Activated naive CD8-positive, alpha-beta T cell treated with anti-CD3 and anti-CD28 coated beads for 36 hours (primary cell): ENCODE data around the gene TTLL8. TPM values are rescaled to one million over a fixed set of nuclear protein-coding genes. Genes with fewer than 3 reads are reported as not detected.
A peak's percentile ranks its signal among the peaks of the same experiment; 100 is the strongest.

ENCODE experiments used
- DNase-seq: peaks from one replicate; pipeline ENCODE4 v3.0.0; 2021
- H3K27ac Mint-ChIP-seq: one replicate; pipeline ENCODE4 v1.8.0; 2022; ENCODE audit warnings: mild to moderate bottlenecking, moderate library complexity, mixed read lengths
- H3K27me3 Mint-ChIP-seq: one replicate; pipeline ENCODE4 v1.8.0; 2022; ENCODE audit warnings: mild to moderate bottlenecking, mixed read lengths
- H3K36me3 Mint-ChIP-seq: one replicate; pipeline ENCODE4 v1.8.0; 2021; ENCODE audit warnings: mild to moderate bottlenecking, mixed read lengths
- H3K4me1 Mint-ChIP-seq: one replicate; pipeline ENCODE4 v1.8.0; 2021; ENCODE audit warnings: mixed read lengths
- H3K4me3 Mint-ChIP-seq: one replicate; pipeline ENCODE4 v1.8.0; 2022; ENCODE audit warnings: mild to moderate bottlenecking, moderate library complexity, mixed read lengths
- H3K9me3 Mint-ChIP-seq: one replicate; pipeline ENCODE4 v1.8.0; 2022; ENCODE audit warnings: mixed read lengths
- total RNA-seq, 2 experiments: library from RNA; stranded (reverse); gene quantifications; one replicate each; pipeline ENCODE4 v1.2.3, GENCODE V29; 2021

The TTLL8 gene
- total RNA-seq, 2 experiments from 2014 or later: not detected

DNA sequence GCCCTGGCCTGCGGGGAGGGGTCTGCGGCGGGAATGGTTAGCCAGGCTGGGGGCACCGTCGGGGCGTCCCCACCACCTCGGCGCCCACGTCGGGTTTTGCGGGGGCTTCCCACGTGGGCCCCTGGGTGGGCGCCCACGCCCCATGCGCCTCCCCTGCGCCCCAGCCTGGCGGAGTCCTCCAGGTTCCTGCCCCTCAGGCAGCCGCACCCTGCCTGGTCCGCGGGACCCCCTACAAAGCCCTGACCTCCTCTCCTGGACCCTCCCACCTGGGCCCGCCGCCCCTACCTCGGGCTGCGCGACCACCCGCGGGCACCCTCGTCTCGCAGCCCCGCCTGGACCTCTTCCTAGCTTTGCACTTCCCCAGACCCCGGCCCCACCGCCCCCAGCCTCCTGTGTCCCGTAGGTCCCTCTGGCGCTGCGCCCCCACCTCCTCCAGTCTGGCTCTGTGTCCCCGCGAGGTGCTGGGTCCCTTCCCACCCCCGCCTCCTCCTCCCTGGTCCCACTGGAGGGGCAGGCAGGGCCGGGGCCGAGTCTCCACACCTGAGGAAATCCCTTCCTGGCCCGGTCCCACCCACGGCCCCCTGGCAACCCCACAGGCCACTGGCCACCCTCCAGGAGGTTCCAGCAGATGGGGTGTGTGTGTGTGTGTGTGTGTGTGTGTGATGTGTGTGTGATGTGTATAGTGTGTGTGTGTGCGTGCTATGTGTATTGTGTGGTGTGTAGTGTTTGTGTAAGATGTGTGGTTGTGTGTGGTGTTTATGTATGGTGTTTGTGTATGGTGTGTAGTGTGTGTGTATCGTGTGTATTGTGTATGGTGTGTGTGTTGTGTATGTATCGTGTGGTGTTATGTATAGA, 85.7 kb downstream of the TTLL8 start:
- Mint-ChIP-seq H3K4me1 (peaks cover 34% of the 10 kb centered on the region), H3K4me3 (no peak overlapping the region), H3K27me3 (peaks cover 5% of the 10 kb centered on the region), H3K9me3 (peaks cover 11% of the 10 kb centered on the region), H3K27ac (no peak overlapping the region), H3K36me3 (peaks cover 16% of the 10 kb centered on the region)
- DNase-seq: no peak

DNA sequence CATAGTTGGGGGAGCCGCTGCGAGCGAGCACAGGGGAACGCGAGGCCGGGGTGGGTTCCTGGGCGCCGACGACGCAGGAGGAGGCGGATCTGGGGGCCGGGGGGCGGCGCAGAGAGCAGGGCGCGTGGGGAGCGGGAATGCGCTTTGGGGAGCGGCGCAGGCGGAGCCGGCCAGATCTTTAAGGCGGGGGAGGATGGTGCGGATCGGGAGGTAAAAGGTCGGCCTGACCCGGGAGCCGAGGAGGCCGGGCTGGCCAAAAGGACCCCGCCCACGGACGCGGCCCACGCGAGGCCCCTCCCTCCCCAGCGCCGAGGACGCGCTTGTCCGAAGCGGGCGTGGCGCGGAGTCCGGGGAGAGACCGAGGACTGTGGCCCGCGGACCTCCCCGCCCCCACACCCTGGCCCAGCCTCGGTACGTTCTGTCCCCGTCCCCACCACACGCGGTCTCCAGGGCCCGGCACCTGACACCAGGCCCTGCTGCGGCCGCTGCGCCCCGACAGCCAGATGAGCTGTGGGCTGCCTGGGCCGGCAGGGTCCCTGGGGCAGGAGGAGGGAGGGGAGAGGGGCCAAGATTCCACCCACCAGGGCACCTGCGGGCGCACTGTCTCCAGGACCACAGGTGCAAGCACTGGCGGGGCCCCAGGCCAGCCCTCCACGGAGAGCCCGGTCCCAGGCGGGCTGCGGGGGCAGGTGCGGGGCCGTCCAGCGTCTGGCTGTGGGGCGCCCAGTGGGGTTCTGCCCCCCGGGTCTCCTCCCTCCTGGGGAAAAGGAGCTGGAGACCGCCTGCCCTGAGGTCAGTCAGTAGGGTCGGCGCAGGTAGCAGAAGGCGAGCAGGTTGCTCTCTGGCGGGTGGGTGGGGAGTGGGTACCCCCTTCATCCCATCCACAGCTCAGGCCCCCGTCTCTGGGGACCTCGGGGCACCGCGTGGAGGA, 86.6 kb downstream of the TTLL8 start:
- H3K27ac Mint-ChIP-seq: peak overlapping the region; percentile 90
- H3K4me3 Mint-ChIP-seq: peak overlapping the region; percentile 82
- peaks cover 11% of the 10 kb centered on the region for H3K36me3 Mint-ChIP-seq
- peaks cover 6% of the 10 kb centered on the region for H3K9me3 Mint-ChIP-seq
- peaks cover 33% of the 10 kb centered on the region for H3K4me1 Mint-ChIP-seq
- peak; percentile 88 for DNase-seq
- peaks cover 5% of the 10 kb centered on the region for H3K27me3 Mint-ChIP-seq

DNA sequence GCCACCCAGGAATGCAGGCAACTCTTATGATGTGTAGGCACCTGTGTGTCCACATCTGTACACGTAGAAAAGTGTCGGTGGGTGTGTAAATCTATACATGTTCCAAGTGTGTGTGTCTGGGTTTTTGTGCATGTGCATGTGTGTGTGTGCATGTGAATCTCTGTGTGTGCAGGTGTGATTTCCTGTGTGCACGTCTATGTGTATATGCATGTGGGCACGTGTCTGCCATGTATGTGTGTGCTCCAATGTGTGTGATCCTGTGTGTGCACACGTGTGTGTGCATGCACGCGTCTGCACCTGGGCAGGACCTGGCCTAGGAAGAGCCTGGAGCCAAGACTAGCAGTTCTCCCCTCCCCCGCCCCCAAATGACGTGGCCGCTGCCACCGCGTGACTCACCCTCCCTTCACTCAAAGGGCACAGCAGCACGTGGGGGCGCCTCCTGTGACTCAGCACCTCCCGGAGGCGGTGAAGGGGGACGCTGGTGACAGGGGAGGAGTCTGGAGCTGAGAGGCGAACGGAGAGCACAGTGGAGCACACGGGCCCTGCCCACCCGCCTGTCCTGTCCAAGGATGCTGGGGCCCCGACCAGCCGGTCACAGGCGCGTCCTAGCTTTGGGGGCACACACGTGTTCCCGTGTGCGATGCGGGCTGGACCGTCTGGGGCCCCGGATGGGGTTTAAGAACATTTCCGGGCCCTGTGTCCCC, 87.4 kb downstream of the TTLL8 start:
- Mint-ChIP-seq H3K4me1 (peaks cover 30% of the 10 kb centered on the region), H3K27ac (peak overlapping the region; percentile 90), H3K4me3 (peak overlapping the region; percentile 82), H3K27me3 (peaks cover 5% of the 10 kb centered on the region), H3K36me3 (peaks cover 8% of the 10 kb centered on the region), H3K9me3 (peaks cover 5% of the 10 kb centered on the region)
- peak; percentile 97 for DNase-seq

DNA sequence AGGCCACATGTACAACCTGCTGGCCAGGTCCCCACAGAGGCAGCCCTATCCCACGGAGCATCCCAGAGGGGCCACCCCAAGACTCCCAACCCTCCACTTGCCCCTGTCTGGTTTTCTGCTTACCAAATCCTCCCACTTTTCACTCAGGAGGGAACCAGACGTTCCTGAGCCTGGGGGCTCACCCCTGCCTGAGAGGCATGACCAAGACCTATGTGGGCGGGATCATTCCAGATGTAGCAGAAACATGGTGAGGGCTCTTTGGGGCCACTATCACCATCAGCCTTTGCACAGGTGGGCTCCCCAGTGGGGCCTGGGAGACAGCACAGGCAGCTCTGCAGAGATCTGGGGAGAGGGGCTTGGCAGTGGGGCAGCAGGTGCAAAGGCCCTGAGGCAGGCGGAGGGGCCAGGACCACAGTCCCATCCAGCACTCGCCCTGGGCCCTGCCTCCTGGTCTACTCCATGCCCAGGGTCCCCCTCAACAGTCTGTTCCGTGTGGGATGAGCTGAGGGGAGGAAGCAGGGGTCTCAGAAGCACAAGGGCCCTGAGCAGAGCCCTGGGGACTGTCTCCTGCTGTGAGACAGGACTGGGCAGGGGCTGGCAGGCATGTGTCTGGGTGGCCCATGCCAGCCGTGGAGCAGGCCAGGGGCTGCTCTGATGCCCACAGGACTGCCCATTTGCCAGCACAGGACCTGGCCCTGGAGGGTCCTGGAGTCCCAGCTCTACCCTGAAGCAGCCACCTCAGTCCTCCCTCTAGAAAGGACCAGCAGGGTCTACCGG, 88.2 kb downstream of the TTLL8 start:
- Mint-ChIP-seq H3K9me3 (no peaks in the 10 kb centered on the region), H3K4me1 (peaks cover 27% of the 10 kb centered on the region), H3K27me3 (no peaks in the 10 kb centered on the region), H3K27ac (peak overlapping the region; percentile 90), H3K36me3 (peaks cover 5% of the 10 kb centered on the region), H3K4me3 (peak overlapping the region; percentile 82)
- DNase-seq: no peak

DNA sequence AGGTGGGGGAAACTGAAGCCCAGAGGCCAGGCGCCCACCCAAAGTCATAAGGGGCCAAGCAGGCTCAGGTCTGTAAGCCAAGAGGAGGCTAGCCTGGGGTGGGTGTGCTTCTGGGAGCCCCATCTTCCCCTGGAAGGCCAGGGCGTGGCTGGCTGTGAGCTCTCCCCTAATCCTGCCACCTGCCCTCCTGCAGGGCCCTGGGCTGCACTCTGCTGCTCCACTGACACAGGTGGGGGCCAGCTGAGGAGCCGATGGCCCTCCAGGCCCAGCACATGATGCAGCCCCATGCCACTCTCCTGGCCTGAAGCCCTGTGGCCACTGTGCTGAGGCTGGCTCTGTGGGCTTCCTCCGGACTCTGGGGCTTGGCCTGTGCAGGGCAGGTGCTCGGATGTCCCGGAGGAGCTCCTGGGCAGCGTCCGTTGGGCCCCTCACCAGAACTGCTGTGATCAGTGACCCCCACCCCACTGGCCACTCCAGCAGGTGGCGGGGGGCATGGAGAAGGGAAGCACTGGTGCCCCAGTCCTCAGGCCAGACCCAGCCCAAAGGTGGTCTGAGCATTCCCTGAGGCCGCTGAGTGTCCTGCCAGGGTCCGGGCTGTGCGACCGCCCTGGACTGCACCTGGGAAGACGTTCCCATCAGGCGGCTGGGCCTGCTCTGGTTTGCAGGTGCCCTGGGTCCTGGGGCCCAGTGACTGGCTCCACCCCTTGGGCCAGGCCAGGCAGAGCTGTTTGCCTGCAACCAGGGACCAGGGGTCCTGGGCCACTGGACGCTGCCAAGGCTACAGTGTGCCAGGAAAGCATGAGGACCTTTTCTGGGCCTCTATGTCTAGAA, 89.1 kb downstream of the TTLL8 start:
- no peak overlapping the region for H3K27ac Mint-ChIP-seq
- H3K36me3 Mint-ChIP-seq: peaks cover 14% of the 10 kb centered on the region
- no peak for DNase-seq
- no peaks in the 10 kb centered on the region for H3K9me3 Mint-ChIP-seq
- H3K4me3 Mint-ChIP-seq: no peak overlapping the region
- peaks cover 35% of the 10 kb centered on the region for H3K4me1 Mint-ChIP-seq
- no peaks in the 10 kb centered on the region for H3K27me3 Mint-ChIP-seq

Other genes starting within 250 kb of the TTLL8 start
- gene BRD1, start 230.4 kb downstream of the TTLL8 start, total RNA-seq: 10 to 100 TPM; 22.7 to 23.2 TPM
- gene ZBED4, start 204.5 kb downstream of the TTLL8 start, total RNA-seq: 10 to 100 TPM; 20.6 to 20.7 TPM
- gene ALG12, start 139.9 kb downstream of the TTLL8 start, total RNA-seq: 10 to 100 TPM; 14.5 to 15.2 TPM
- 10 to 100 TPM; 32.6 to 34.8 TPM for gene CRELD2, start 139.7 kb downstream of the TTLL8 start, total RNA-seq
- gene PIM3, start 97.5 kb downstream of the TTLL8 start, total RNA-seq: 100 to 1,000 TPM; 134 to 137 TPM
- gene IL17REL, start 45.5 kb downstream of the TTLL8 start, total RNA-seq: not detected
- gene MLC1, start 27.1 kb upstream of the TTLL8 start, total RNA-seq: 1 to 10 TPM; 1.5 to 2.1 TPM
- under 1 TPM; 0.14 to 0.23 TPM for gene MOV10L1, start 31.7 kb upstream of the TTLL8 start, total RNA-seq
- gene PANX2, start 112.4 kb upstream of the TTLL8 start, total RNA-seq: 1 to 10 TPM in 1 of 2 experiments, under 1 TPM in 1; 0.66 to 1.0 TPM
- 10 to 100 TPM; 77.8 to 79.4 TPM for gene TRABD, start 127.6 kb upstream of the TTLL8 start, total RNA-seq
- 10 to 100 TPM; 20.0 to 20.9 TPM for gene SELENOO, start 142.7 kb upstream of the TTLL8 start, total RNA-seq
- gene TUBGCP6, start 186.7 kb upstream of the TTLL8 start, total RNA-seq: 10 to 100 TPM; 38.7 to 41.7 TPM
- 10 to 100 TPM; 37.3 to 42.3 TPM for gene HDAC10, start 193.0 kb upstream of the TTLL8 start, total RNA-seq
- gene MAPK12, start 203.4 kb upstream of the TTLL8 start, total RNA-seq: 1 to 10 TPM; 3.5 to 3.6 TPM
- gene MAPK11, start 212.1 kb upstream of the TTLL8 start, total RNA-seq: 1 to 10 TPM; 3.2 to 3.3 TPM
- 10 to 100 TPM; 16.1 to 16.8 TPM for gene PLXNB2, start 249.3 kb upstream of the TTLL8 start, total RNA-seq